Upper lobe of right lung (tissue), 1 donor: ENCODE results near the gene CEP120. TPM values are rescaled to one million over a fixed set of nuclear protein-coding genes. Genes with fewer than 3 reads are reported as not detected.

ENCODE experiments used
- ATAC-seq: fragments of 200-7000 bp; cut with Tn5 transposase; one replicate; pipeline ENCODE4 v1.9.1; 2020; ENCODE audit warnings: mild to moderate bottlenecking, moderate library complexity
- DNase-seq: peaks from one replicate; pipeline ENCODE4 v3.0.0-alpha.2; 2020
- H3K27ac ChIP-seq: fragments of 200-600 bp; one replicate; pipeline ENCODE4 v1.8.0; 2022
- H3K27me3 ChIP-seq: fragments of 200-600 bp; one replicate; pipeline ENCODE4 v1.8.0; 2022; ENCODE audit warnings: mild to moderate bottlenecking
- H3K36me3 ChIP-seq: fragments of 200-600 bp; one replicate; pipeline ENCODE4 v1.8.0; 2022
- H3K4me1 ChIP-seq: fragments of 200-600 bp; one replicate; pipeline ENCODE4 v1.8.0; 2022
- H3K4me3 ChIP-seq: fragments of 200-600 bp; one replicate; pipeline ENCODE4 v1.8.0; 2022; ENCODE audit warnings: mild to moderate bottlenecking
- H3K9me3 ChIP-seq: fragments of 200-600 bp; one replicate; pipeline ENCODE4 v1.8.0; 2022
- CTCF ChIP-seq: fragments of 200-600 bp; IDR thresholded peaks from one replicate; pipeline ENCODE4 v1.8.0; 2022; ENCODE audit warnings: antibody characterized with exemption
- intact Hi-C: fragments of 100-400 bp; cut with DNase I; formaldehyde crosslinking; loops from one replicate; pipeline ENCODE4 v1.11.0; 2022
- total RNA-seq: library from RNA; stranded (reverse); fragmentation: NEBNext Ultra II Directional; extraction: Animal tissue kit (Norgen Biotek cat#: 25700); gene quantifications from one replicate; pipeline ENCODE4 v1.2.1, GENCODE V29; 2021
- donor health status: DM: no; HTN: yes; CAD: no; lungs with severe emphysema.

CEP120 gene
- total RNA-seq, 1 donor from 2014 or later = 19.5 TPM

DNA sequence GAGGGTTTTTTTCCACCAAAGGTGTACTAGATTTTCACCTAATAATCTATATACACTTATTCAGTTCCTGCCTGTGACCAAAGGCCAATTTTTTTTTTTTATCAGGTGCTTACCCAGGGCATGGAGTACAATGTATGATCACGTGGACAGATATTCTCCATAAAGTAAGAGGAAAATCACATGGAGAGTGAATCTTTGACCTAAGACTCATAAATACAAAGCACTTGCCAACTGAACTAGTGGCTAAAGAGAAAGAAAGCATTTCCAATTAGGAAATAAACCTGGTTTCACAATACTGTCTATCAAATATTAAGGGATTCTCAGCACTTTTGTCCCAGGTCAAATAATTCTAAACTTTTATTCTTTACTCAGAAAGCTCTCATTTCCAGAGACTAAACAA lies 33.0 kb upstream of the CEP120 start:
- ATAC-seq = no peak
- Histone ChIP-seq H3K9me3 (no peaks in the 10 kb centered on the region), H3K4me3 (no peak overlapping the region), H3K27ac (no peak overlapping the region), H3K27me3 (no peaks in the 10 kb centered on the region), H3K36me3 (no peaks in the 10 kb centered on the region), H3K4me1 (no peaks in the 10 kb centered on the region)
- intact Hi-C loops = no loop called here
- no peak for DNase-seq
- no peak for TF ChIP-seq CTCF

DNA sequence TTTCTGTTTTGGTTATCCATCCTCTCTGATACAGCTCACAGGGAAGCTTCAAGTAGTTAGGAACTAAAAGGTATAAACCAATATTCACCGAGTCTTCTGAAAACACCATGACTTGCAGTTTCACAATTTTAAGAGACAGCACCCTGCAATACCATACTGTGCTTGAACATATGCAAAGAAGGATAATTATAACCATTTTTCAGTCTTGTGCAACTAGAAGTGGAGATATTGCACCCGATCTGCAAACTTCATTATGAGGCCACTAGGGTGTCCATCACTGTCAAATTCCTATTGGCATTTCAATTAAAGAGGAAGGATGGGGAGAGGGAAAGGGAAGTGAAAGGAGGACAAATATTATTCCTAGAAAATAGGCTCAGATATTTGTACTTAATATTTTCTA lies 32.4 kb upstream of the CEP120 start:
- Histone ChIP-seq H3K27me3 (no peaks in the 10 kb centered on the region), H3K4me3 (no peak overlapping the region), H3K4me1 (no peaks in the 10 kb centered on the region), H3K9me3 (no peaks in the 10 kb centered on the region), H3K36me3 (no peaks in the 10 kb centered on the region), H3K27ac (no peak overlapping the region)
- TF ChIP-seq CTCF = peak; percentile 6
- intact Hi-C loops = no loop called here
- peak; percentile 26 for ATAC-seq
- no peak for DNase-seq

DNA sequence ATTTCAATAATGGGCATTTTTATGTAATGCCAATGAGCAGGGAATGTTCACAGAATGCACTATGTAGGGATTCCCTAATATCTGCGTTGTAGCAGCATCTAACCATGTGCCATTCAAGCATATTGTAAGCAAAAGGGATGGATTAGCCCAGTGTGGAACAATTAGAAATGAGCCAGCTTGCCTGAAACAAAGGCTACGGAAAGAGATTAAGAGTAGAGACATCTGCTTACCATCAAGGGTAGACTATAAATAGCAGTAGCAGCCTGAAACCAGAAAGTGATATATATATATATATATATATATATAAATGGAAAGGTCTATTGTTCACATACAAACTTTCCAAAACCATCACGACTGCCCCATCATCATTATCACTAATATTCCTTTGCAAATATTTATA lies 31.9 kb upstream of the CEP120 start:
- no peak for TF ChIP-seq CTCF
- DNase-seq = no peak

GRCh38 chr5:123454259-123454911 lies 31.2 kb upstream of the CEP120 start:
- no peak for TF ChIP-seq CTCF

More for the DNA sequence above, 31.9 kb upstream of the CEP120 start:
- no peak for ATAC-seq
- no peak overlapping the region for H3K4me3 ChIP-seq
- H3K27me3 ChIP-seq = no peaks in the 10 kb centered on the region
- intact Hi-C loops = no loop called here
- no peaks in the 10 kb centered on the region for H3K4me1 ChIP-seq
- H3K27ac ChIP-seq = no peak overlapping the region
- H3K36me3 ChIP-seq = no peaks in the 10 kb centered on the region
- H3K9me3 ChIP-seq = no peaks in the 10 kb centered on the region

GRCh38 chr5:123452401-123452800 lies 29.2 kb upstream of the CEP120 start:
- Histone ChIP-seq H3K9me3 (no peaks in the 10 kb centered on the region), H3K4me3 (no peak overlapping the region), H3K27ac (no peak overlapping the region), H3K4me1 (no peaks in the 10 kb centered on the region), H3K27me3 (no peaks in the 10 kb centered on the region), H3K36me3 (no peaks in the 10 kb centered on the region)
- TF ChIP-seq CTCF = no peak
- ATAC-seq (no peak), DNase-seq (no peak)
- intact Hi-C loops = no loop called here

More at GRCh38 chr5:123454259-123454911, 31.2 kb upstream of the CEP120 start:
- Histone ChIP-seq H3K36me3 (no peaks in the 10 kb centered on the region), H3K9me3 (no peaks in the 10 kb centered on the region), H3K4me1 (no peaks in the 10 kb centered on the region), H3K27me3 (no peaks in the 10 kb centered on the region), H3K4me3 (no peak overlapping the region), H3K27ac (no peak overlapping the region)
- ATAC-seq (no peak), DNase-seq (no peak)
- intact Hi-C loops = no loop called here

GRCh38 chr5:123451047-123451446 lies 27.8 kb upstream of the CEP120 start:
- H3K27ac ChIP-seq = no peak overlapping the region
- no peak for DNase-seq
- intact Hi-C loops = no loop called here
- no peak for TF ChIP-seq CTCF
- no peaks in the 10 kb centered on the region for H3K9me3 ChIP-seq
- H3K27me3 ChIP-seq = no peaks in the 10 kb centered on the region
- no peaks in the 10 kb centered on the region for H3K36me3 ChIP-seq
- no peak overlapping the region for H3K4me3 ChIP-seq
- ATAC-seq = no peak
- H3K4me1 ChIP-seq = no peaks in the 10 kb centered on the region
